Astrocyte (in vitro differentiated cells and primary cell): ENCODE measurements around the gene ISL1. TPM values are rescaled to one million over a fixed set of nuclear protein-coding genes. Genes with fewer than 3 reads are reported as not detected.
A peak's percentile ranks its signal among the peaks of the same experiment; 100 is the strongest.

Source experiments
- DNase-seq: peaks from one replicate; pipeline ENCODE4 v3.0.0-alpha.2; 2010; ENCODE audit warnings: low read depth
- FAIRE-seq: peaks from 2 replicates; lab custom pipeline; 2011; peaks lifted over from hg19 to GRCh38; lab: Jason Lieb, UNC
- H2AFZ ChIP-seq: 2 replicates; pipeline ENCODE4 v1.6.0; 2012; ENCODE audit warnings: low read depth, low read length, inconsistent platforms
- H3K27ac ChIP-seq: 2 replicates; pipeline ENCODE4 v1.5.1; 2011; ENCODE audit warnings: low read depth, low read length, inconsistent platforms
- H3K27me3 ChIP-seq: 2 replicates; pipeline ENCODE4 v1.6.0; 2011; ENCODE audit warnings: low read length, inconsistent platforms; ENCODE audit not compliant: insufficient read depth
- H3K36me3 ChIP-seq: 2 replicates; pipeline ENCODE4 v1.5.1; 2011; ENCODE audit warnings: low read length, inconsistent platforms; ENCODE audit not compliant: insufficient read depth
- H3K4me1 ChIP-seq: 2 replicates; pipeline ENCODE4 v1.5.1; 2011; ENCODE audit warnings: low read length, inconsistent platforms; ENCODE audit not compliant: insufficient read depth
- H3K4me2 ChIP-seq: 2 replicates; pipeline ENCODE4 v1.6.0; 2012; ENCODE audit warnings: low read length, inconsistent platforms
- H3K4me3 ChIP-seq: 2 replicates; pipeline ENCODE4 v1.5.1; 2011; ENCODE audit warnings: low read depth, mild to moderate bottlenecking, low read length, inconsistent platforms; ENCODE audit not compliant: insufficient read depth
- H3K79me2 ChIP-seq: 2 replicates; pipeline ENCODE4 v1.6.0; 2012; ENCODE audit warnings: mild to moderate bottlenecking, low read length, inconsistent platforms; ENCODE audit not compliant: insufficient read depth
- H3K9ac ChIP-seq: 2 replicates; pipeline ENCODE4 v1.6.0; 2012; ENCODE audit warnings: mild to moderate bottlenecking, low read length, inconsistent platforms
- H3K9me3 ChIP-seq: 2 replicates; pipeline ENCODE4 v1.5.1; 2012; ENCODE audit warnings: low read depth, mild to moderate bottlenecking, low read length, inconsistent platforms; ENCODE audit not compliant: insufficient read depth
- H4K20me1 ChIP-seq: 2 replicates; pipeline ENCODE4 v1.6.0; 2012; ENCODE audit warnings: low read length, inconsistent platforms; ENCODE audit not compliant: insufficient read depth
- H3K27ac Mint-ChIP-seq: one replicate; pipeline ENCODE4 v1.8.0; 2021; ENCODE audit warnings: mild to moderate bottlenecking, mixed read lengths; ENCODE audit not compliant: unreplicated experiment
- H3K27me3 Mint-ChIP-seq: one replicate; pipeline ENCODE4 v1.8.0; 2021; ENCODE audit warnings: low read depth, mixed read lengths; ENCODE audit not compliant: unreplicated experiment
- H3K36me3 Mint-ChIP-seq: one replicate; pipeline ENCODE4 v1.8.0; 2021; ENCODE audit warnings: low read depth, mixed read lengths; ENCODE audit not compliant: unreplicated experiment
- H3K4me1 Mint-ChIP-seq: one replicate; pipeline ENCODE4 v1.8.0; 2021; ENCODE audit warnings: low read depth, mixed read lengths; ENCODE audit not compliant: unreplicated experiment
- H3K4me3 Mint-ChIP-seq: one replicate; pipeline ENCODE4 v1.8.0; 2021; ENCODE audit warnings: mild to moderate bottlenecking, moderate library complexity, mixed read lengths; ENCODE audit not compliant: unreplicated experiment
- H3K9me3 Mint-ChIP-seq: one replicate; pipeline ENCODE4 v1.8.0; 2021; ENCODE audit warnings: mild to moderate bottlenecking, mixed read lengths; ENCODE audit not compliant: unreplicated experiment
- EZH2 ChIP-seq: IDR thresholded peaks from 2 replicates; pipeline ENCODE4 v1.6.1; 2012; ENCODE audit warnings: mild to moderate bottlenecking, low read length, inconsistent platforms; ENCODE audit not compliant: insufficient read depth
- total RNA-seq: library from RNA; stranded (reverse); gene quantifications from 2 replicates; pipeline ENCODE4 v1.2.1, GENCODE V29; 2021
- TF ChIP-seq, protein P1 (sequence below): IDR thresholded peaks from 2 replicates; pipeline ENCODE4 v1.5.1; 2011; ENCODE audit warnings: low read depth, mild to moderate bottlenecking, inconsistent platforms, low read length, moderate library complexity; ENCODE audit not compliant: insufficient read depth

ISL1 gene
- total RNA-seq, 1 donor from 2014 or later, result 5.4 TPM

DNA sequence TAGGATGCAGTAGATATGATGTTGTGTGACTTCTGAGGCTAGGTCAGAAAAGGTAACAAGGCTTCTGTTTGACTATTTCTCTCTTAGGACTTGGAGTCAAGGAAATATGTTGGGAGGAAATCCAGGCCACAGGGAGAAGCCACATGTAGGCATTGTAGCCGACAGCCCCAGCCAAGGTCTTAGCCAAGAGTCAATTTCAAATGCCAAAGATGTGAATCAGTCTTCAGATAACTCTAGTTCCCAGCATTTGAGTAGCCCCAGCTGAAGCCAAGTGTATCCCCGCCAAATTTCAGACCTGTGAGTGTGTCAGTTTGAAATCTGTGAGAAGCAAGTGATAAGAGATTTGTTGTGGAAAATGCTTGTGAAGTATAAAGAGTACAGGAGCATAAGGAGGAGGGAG lies 38.1 kb upstream of the ISL1 start:
- DNase-seq, result peak; percentile 6
- H3K27me3 Mint-ChIP-seq, result no peaks in the 10 kb centered on the region
- FAIRE-seq, result no peak

DNA sequence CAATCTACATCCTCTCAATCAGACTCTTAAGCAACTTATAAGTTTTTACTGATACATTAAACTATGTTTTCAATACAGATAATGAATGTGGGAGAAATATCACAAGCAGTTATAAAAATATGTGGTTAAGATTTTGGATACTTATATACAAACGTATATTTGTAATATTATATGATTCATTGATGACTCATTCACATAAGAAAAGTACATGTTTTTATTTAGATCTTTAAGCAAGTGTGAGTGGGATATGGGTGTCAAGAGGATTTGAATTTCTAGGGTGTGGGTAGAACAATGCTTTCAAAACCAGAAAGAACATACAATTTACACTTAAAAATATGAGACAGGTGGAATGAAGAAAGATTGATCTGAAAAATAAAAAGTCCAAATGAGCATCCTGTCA lies 36.1 kb upstream of the ISL1 start:
- FAIRE-seq (no peak), DNase-seq (no peak)
- H3K9me3 Mint-ChIP-seq, result peaks cover 18% of the 10 kb centered on the region
- H3K4me1 ChIP-seq, result no peaks in the 10 kb centered on the region
- H3K4me3 Mint-ChIP-seq, result no peak overlapping the region
- no peaks in the 10 kb centered on the region for H3K36me3 ChIP-seq
- H3K36me3 Mint-ChIP-seq, result no peaks in the 10 kb centered on the region
- no peak overlapping the region for H3K27ac ChIP-seq
- H3K4me2 ChIP-seq, result no peak overlapping the region
- H3K4me3 ChIP-seq, result no peak overlapping the region
- no peak overlapping the region for H2AFZ ChIP-seq
- TF ChIP-seq, protein P1, sequence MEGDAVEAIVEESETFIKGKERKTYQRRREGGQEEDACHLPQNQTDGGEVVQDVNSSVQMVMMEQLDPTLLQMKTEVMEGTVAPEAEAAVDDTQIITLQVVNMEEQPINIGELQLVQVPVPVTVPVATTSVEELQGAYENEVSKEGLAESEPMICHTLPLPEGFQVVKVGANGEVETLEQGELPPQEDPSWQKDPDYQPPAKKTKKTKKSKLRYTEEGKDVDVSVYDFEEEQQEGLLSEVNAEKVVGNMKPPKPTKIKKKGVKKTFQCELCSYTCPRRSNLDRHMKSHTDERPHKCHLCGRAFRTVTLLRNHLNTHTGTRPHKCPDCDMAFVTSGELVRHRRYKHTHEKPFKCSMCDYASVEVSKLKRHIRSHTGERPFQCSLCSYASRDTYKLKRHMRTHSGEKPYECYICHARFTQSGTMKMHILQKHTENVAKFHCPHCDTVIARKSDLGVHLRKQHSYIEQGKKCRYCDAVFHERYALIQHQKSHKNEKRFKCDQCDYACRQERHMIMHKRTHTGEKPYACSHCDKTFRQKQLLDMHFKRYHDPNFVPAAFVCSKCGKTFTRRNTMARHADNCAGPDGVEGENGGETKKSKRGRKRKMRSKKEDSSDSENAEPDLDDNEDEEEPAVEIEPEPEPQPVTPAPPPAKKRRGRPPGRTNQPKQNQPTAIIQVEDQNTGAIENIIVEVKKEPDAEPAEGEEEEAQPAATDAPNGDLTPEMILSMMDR, result no peak
- no peak for TF ChIP-seq EZH2
- no peaks in the 10 kb centered on the region for H4K20me1 ChIP-seq
- peaks cover 1% of the 10 kb centered on the region for H3K27me3 Mint-ChIP-seq
- no peak overlapping the region for H3K27ac Mint-ChIP-seq
- H3K4me1 Mint-ChIP-seq, result peaks cover 7% of the 10 kb centered on the region
- no peaks in the 10 kb centered on the region for H3K27me3 ChIP-seq
- no peak overlapping the region for H3K9ac ChIP-seq
- H3K9me3 ChIP-seq, result no peaks in the 10 kb centered on the region
- H3K79me2 ChIP-seq, result no peaks in the 10 kb centered on the region

More for the DNA sequence above, 38.1 kb upstream of the ISL1 start:
- Histone ChIP-seq H3K27ac (no peak overlapping the region), H3K27me3 (no peaks in the 10 kb centered on the region), H3K36me3 (no peaks in the 10 kb centered on the region), H3K79me2 (no peaks in the 10 kb centered on the region), H4K20me1 (no peaks in the 10 kb centered on the region), H3K9ac (no peak overlapping the region), H2AFZ (no peak overlapping the region), H3K9me3 (no peaks in the 10 kb centered on the region), H3K4me3 (no peak overlapping the region), H3K4me1 (no peaks in the 10 kb centered on the region), H3K4me2 (no peak overlapping the region)
- peaks cover 12% of the 10 kb centered on the region for H3K9me3 Mint-ChIP-seq
- H3K36me3 Mint-ChIP-seq, result no peaks in the 10 kb centered on the region
- H3K4me1 Mint-ChIP-seq, result peaks cover 7% of the 10 kb centered on the region
- TF ChIP-seq EZH2, result no peak
- TF ChIP-seq, protein P1, result no peak
- peak overlapping the region; percentile 83 for H3K27ac Mint-ChIP-seq
- H3K4me3 Mint-ChIP-seq, result no peak overlapping the region

DNA sequence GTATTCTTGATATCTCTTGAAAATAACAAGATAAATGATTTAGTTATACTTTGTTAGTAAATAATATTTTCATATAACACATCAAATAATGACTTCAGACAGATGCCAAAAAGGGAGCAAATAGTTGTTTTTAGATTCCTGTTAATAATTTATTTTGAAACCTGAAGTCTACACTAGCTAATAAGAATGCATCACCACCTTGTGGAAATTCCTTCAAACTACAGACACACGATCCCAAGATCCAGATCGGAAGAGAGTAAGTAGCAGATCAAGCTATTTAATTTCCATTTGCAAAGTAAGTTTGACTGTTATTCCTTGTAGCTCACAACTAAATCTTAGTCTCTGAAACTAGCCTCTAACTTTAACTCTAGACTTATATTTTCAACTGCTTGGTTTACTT lies 35.5 kb upstream of the ISL1 start:
- no peak overlapping the region for H3K9ac ChIP-seq
- FAIRE-seq (no peak), DNase-seq (no peak)
- no peaks in the 10 kb centered on the region for H3K27me3 ChIP-seq
- Mint-ChIP-seq H3K27ac (no peak overlapping the region), H3K36me3 (no peaks in the 10 kb centered on the region), H3K9me3 (peaks cover 18% of the 10 kb centered on the region), H3K4me1 (peaks cover 7% of the 10 kb centered on the region), H3K27me3 (peaks cover 1% of the 10 kb centered on the region), H3K4me3 (no peak overlapping the region)
- H2AFZ ChIP-seq, result no peak overlapping the region
- H3K27ac ChIP-seq, result no peak overlapping the region
- H4K20me1 ChIP-seq, result no peaks in the 10 kb centered on the region
- no peaks in the 10 kb centered on the region for H3K36me3 ChIP-seq
- no peak overlapping the region for H3K4me2 ChIP-seq
- no peaks in the 10 kb centered on the region for H3K4me1 ChIP-seq
- TF ChIP-seq, protein P1, result no peak
- TF ChIP-seq EZH2, result no peak
- H3K79me2 ChIP-seq, result no peaks in the 10 kb centered on the region
- H3K9me3 ChIP-seq, result no peaks in the 10 kb centered on the region
- no peak overlapping the region for H3K4me3 ChIP-seq
